ENCODE data around the gene MYLK4. TPM values are rescaled to one million over a fixed set of nuclear protein-coding genes. Genes with fewer than 3 reads are reported as not detected.

Gene MYLK4
- total RNA-seq, 1 donor from 2014 or later: 0.42 TPM

DNA sequence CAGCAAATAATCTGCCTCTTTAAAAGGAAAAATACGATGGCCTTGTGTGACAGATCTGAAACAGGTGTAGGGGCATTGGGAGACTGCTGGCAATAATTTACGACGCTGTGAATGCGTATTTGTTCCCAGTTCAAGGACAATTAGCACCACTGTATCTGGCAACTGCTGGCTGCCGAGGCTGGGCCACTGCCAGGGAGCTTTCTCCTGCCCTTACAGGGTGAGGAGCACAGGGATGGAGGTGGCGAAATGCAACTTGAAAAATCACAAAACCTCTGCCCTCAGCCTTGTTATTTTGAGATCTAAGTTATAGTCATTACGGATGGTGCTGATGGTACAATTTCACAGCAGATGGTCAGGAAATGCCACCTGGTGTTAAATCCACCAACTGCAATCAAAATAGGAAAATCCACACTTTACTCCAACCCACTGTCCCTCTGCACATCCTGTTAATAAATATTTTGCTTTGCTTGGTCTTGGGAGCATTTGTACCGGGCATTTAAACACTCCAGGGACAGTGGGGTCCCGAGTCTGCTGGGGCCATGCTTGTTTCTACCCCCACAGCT, 6.4 kb downstream of the MYLK4 start:
- TF ChIP-seq, protein P1, sequence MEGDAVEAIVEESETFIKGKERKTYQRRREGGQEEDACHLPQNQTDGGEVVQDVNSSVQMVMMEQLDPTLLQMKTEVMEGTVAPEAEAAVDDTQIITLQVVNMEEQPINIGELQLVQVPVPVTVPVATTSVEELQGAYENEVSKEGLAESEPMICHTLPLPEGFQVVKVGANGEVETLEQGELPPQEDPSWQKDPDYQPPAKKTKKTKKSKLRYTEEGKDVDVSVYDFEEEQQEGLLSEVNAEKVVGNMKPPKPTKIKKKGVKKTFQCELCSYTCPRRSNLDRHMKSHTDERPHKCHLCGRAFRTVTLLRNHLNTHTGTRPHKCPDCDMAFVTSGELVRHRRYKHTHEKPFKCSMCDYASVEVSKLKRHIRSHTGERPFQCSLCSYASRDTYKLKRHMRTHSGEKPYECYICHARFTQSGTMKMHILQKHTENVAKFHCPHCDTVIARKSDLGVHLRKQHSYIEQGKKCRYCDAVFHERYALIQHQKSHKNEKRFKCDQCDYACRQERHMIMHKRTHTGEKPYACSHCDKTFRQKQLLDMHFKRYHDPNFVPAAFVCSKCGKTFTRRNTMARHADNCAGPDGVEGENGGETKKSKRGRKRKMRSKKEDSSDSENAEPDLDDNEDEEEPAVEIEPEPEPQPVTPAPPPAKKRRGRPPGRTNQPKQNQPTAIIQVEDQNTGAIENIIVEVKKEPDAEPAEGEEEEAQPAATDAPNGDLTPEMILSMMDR (IDR thresholded peaks at IDR 0.05; ENCODE audit: insufficient read depth, low read length, poor library complexity, severe bottlenecking): peak; percentile 41
- DNase-seq (ENCODE audit: low read depth): no peak
- H3K27me3 ChIP-seq (ENCODE audit: control insufficient read depth, insufficient read depth, low read length): no peaks in the 10 kb centered on the region
- no peaks in the 10 kb centered on the region for H3K36me3 ChIP-seq (ENCODE audit: control insufficient read depth, insufficient read depth, low read length)
- no peak overlapping the region for H3K4me3 ChIP-seq (ENCODE audit: low read depth, low read length)

DNA sequence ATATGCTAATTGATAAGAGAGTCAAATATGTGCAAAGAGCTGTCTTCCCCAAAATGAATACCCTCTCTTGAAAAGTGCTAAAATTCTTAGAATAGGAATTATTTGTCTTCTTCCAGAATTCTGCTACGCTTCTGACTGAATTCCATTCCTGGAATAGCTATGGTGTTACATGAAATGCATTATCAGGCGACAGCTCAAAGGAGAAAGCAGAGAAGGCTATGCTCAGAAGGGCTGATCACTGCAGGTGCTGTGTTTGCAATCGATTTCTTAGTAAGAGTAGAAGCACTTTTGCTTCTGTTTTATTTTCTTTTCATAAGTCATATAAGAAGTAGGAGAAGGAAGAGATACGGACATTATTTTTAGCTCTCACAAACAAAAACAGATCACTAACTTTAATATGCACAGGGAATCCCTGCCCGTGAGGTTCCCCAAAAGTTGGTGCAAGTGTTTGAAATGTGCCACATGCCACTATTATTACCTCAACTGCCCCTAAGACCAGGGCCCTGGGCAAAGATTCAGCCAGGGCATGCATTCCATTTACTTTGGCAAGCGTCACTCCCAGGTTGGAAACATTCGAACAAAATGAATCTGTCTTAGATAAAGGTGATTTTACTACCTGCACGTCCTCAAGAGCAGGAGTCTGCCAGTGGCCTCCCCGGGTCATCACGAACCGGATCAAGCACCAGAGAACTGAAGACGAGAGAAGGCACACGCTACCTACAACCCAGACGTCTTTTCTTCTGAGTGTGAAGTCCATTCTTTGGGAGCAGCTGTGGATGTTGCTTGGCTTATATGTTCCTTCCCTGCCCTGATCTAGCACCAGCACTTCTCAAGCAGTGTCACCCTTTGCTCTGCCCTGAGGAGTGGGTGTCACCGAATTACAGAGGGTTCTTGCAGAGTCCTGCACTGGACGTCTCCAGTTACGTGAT, 7.2 kb downstream of the MYLK4 start:
- no peaks in the 10 kb centered on the region for H3K36me3 ChIP-seq (ENCODE audit: control insufficient read depth, insufficient read depth, low read length)
- TF ChIP-seq, protein P1 (IDR thresholded peaks at IDR 0.05; ENCODE audit: insufficient read depth, low read length, poor library complexity, severe bottlenecking): no peak
- no peak overlapping the region for H3K4me3 ChIP-seq (ENCODE audit: low read depth, low read length)
- H3K27me3 ChIP-seq (ENCODE audit: control insufficient read depth, insufficient read depth, low read length): no peaks in the 10 kb centered on the region
- no peak for DNase-seq (ENCODE audit: low read depth)

DNA sequence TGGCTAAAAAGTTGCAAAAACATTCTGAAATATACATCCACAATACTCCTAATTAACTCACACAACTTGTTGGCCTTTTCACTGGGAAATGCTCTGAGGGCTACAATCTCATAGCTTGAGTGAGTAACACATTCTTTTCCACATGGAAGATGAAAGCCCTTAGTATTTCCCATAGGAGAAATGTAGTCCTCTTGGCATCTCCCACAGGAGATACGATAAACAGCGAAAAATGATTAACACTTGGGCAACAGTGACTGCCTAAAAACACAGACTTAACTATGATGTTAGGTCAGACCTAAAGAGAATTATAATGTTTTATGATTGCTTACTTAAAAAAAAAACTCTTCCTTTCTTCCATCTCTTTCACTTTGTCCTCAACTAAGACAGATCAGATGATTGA, 9.0 kb downstream of the MYLK4 start:
- Histone ChIP-seq H3K36me3 (ENCODE audit: control insufficient read depth, insufficient read depth, low read length) (no peaks in the 10 kb centered on the region), H3K27me3 (ENCODE audit: control insufficient read depth, insufficient read depth, low read length) (no peaks in the 10 kb centered on the region), H3K4me3 (ENCODE audit: low read depth, low read length) (no peak overlapping the region)
- no peak for DNase-seq (ENCODE audit: low read depth)
- TF ChIP-seq, protein P1 (IDR thresholded peaks at IDR 0.05; ENCODE audit: insufficient read depth, low read length, poor library complexity, severe bottlenecking): no peak

DNA sequence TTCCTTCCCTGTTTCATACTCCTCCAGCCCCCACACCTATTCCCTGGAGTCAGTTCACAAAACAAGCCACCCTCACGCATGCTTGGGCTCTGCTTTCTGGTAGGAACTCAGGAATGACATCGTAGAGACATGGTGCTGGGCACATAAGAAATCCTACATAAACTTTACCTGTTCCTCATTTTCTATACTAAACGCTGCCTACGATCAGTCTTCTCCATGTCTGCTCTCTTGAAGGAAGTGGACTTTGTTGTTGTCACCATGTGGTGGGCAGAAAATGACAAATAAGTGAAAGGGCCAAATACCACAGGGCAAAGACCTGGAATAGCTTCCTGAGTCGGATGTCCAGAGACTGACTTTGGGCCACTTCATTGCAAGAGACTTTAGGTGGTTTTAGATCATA, 10.1 kb downstream of the MYLK4 start:
- Histone ChIP-seq H3K27me3 (ENCODE audit: control insufficient read depth, insufficient read depth, low read length) (no peaks in the 10 kb centered on the region), H3K4me3 (ENCODE audit: low read depth, low read length) (no peak overlapping the region), H3K36me3 (ENCODE audit: control insufficient read depth, insufficient read depth, low read length) (no peaks in the 10 kb centered on the region)
- TF ChIP-seq, protein P1 (IDR thresholded peaks at IDR 0.05; ENCODE audit: insufficient read depth, low read length, poor library complexity, severe bottlenecking): no peak
- DNase-seq (ENCODE audit: low read depth): no peak

DNA sequence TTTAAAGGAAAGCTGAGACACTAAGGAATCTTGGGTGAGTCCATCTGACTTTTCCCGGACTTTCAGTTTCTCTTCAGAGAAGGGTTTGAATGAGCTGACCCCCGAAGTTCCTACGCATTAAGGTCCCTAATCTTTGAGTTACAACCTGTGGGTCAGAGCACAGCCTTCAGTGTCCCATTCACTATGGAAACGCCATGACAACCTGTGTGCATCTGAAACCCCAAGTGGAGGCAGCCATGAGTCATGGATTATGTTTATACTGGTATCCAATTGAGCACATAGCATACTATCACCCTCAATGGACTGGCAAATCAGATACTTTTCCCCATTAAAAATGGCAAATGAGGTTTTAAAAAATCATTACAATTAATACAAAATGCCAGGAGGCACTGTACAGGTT, 11.4 kb downstream of the MYLK4 start:
- Histone ChIP-seq H3K27me3 (ENCODE audit: control insufficient read depth, insufficient read depth, low read length) (no peaks in the 10 kb centered on the region), H3K36me3 (ENCODE audit: control insufficient read depth, insufficient read depth, low read length) (no peaks in the 10 kb centered on the region), H3K4me3 (ENCODE audit: low read depth, low read length) (no peak overlapping the region)
- TF ChIP-seq, protein P1 (IDR thresholded peaks at IDR 0.05; ENCODE audit: insufficient read depth, low read length, poor library complexity, severe bottlenecking): no peak
- DNase-seq (ENCODE audit: low read depth): peak; percentile 52
